ENCODE results near the gene EEF1AKMT4.
"Not testable (repeated sequence)": the region's sequence is repeated elsewhere in the genome, so short reads cannot be mapped to it uniquely, and the experiment has no call there.

The EEF1AKMT4 gene

GRCh38 chr3:184259396-184259877, 10.0 kb downstream of the EEF1AKMT4 start:
- peak overlapping the region; percentile 26 for H3K4me3 ChIP-seq (ENCODE audit: low read length)
- H3K27me3 ChIP-seq (ENCODE audit: insufficient read depth, low read length) = peaks cover 9% of the 10 kb centered on the region

GRCh38 chr3:184259878-184260723, 10.6 kb downstream of the EEF1AKMT4 start:
- peak overlapping the region; percentile 47 for H3K4me3 ChIP-seq (ENCODE audit: low read length)
- H3K36me3 ChIP-seq (ENCODE audit: insufficient read depth, low read length) = no peaks in the 10 kb centered on the region
- H3K4me1 ChIP-seq (ENCODE audit: insufficient read depth, low read length) = peaks cover 10% of the 10 kb centered on the region
- peak overlapping the region; percentile 87 for H2AFZ ChIP-seq (ENCODE audit: low read depth, low read length)
- H3K9me3 ChIP-seq (ENCODE audit: low read length) = no peaks in the 10 kb centered on the region
- H3K27me3 ChIP-seq (ENCODE audit: insufficient read depth, low read length) = peaks cover 9% of the 10 kb centered on the region

More at GRCh38 chr3:184259396-184259877, 10.0 kb downstream of the EEF1AKMT4 start:
- Histone ChIP-seq H3K36me3 (ENCODE audit: insufficient read depth, low read length) (no peaks in the 10 kb centered on the region), H3K4me1 (ENCODE audit: insufficient read depth, low read length) (peaks cover 10% of the 10 kb centered on the region), H2AFZ (ENCODE audit: low read depth, low read length) (no peak overlapping the region), H3K9me3 (ENCODE audit: low read length) (no peaks in the 10 kb centered on the region)

GRCh38 chr3:184260724-184261269, 11.3 kb downstream of the EEF1AKMT4 start:
- Histone ChIP-seq H3K4me1 (ENCODE audit: insufficient read depth, low read length) (peaks cover 10% of the 10 kb centered on the region), H2AFZ (ENCODE audit: low read depth, low read length) (peak overlapping the region; percentile 87), H3K36me3 (ENCODE audit: insufficient read depth, low read length) (no peaks in the 10 kb centered on the region), H3K9me3 (ENCODE audit: low read length) (no peaks in the 10 kb centered on the region), H3K4me3 (ENCODE audit: low read length) (peak overlapping the region; percentile 47), H3K27me3 (ENCODE audit: insufficient read depth, low read length) (peaks cover 9% of the 10 kb centered on the region)

GRCh38 chr3:184261270-184261853, 11.9 kb downstream of the EEF1AKMT4 start, which contains the start of gene CAMK2N2:
CAMK2N2 (minus strand) TSS chr3:184261553; CDS start chr3:184261285, 268 bp downstream.
- H3K27me3 ChIP-seq (ENCODE audit: insufficient read depth, low read length) = peaks cover 9% of the 10 kb centered on the region
- H3K4me3 ChIP-seq (ENCODE audit: low read length) = peak within 1 kb of the TSS; percentile 50
- H2AFZ ChIP-seq (ENCODE audit: low read depth, low read length) = peak within 1 kb of the TSS; percentile 87
- no peaks in the 10 kb centered on the region for H3K9me3 ChIP-seq (ENCODE audit: low read length)
- no peaks in the 10 kb centered on the region for H3K36me3 ChIP-seq (ENCODE audit: insufficient read depth, low read length)
- peaks cover 10% of the 10 kb centered on the region for H3K4me1 ChIP-seq (ENCODE audit: insufficient read depth, low read length)

- peak overlapping the region; percentile 50 for H3K4me3 ChIP-seq (ENCODE audit: low read length)
- H3K27me3 ChIP-seq (ENCODE audit: insufficient read depth, low read length) = peaks cover 9% of the 10 kb centered on the region
- no peaks in the 10 kb centered on the region for H3K9me3 ChIP-seq (ENCODE audit: low read length)
- peaks cover 10% of the 10 kb centered on the region for H3K4me1 ChIP-seq (ENCODE audit: insufficient read depth, low read length)
- H3K36me3 ChIP-seq (ENCODE audit: insufficient read depth, low read length) = no peaks in the 10 kb centered on the region
- peak overlapping the region; percentile 31 for H2AFZ ChIP-seq (ENCODE audit: low read depth, low read length)
Measured at GRCh38 chr3:184261854-184262763, 12.6 kb downstream of the EEF1AKMT4 start.

GRCh38 chr3:184262764-184263179, 13.3 kb downstream of the EEF1AKMT4 start:
- Histone ChIP-seq H3K9me3 (ENCODE audit: low read length) (no peaks in the 10 kb centered on the region), H3K36me3 (ENCODE audit: insufficient read depth, low read length) (no peaks in the 10 kb centered on the region), H2AFZ (ENCODE audit: low read depth, low read length) (peak overlapping the region; percentile 31), H3K4me1 (ENCODE audit: insufficient read depth, low read length) (peaks cover 10% of the 10 kb centered on the region), H3K27me3 (ENCODE audit: insufficient read depth, low read length) (peaks cover 9% of the 10 kb centered on the region), H3K4me3 (ENCODE audit: low read length) (peak overlapping the region; percentile 50)

- not testable (repeated sequence) for H2AFZ ChIP-seq (ENCODE audit: low read depth, low read length); H3K36me3 ChIP-seq (ENCODE audit: insufficient read depth, low read length); H3K9me3 ChIP-seq (ENCODE audit: low read length); H3K4me1 ChIP-seq (ENCODE audit: insufficient read depth, low read length); H3K4me3 ChIP-seq (ENCODE audit: low read length)
- peaks cover 11% of the 10 kb centered on the region for H3K27me3 ChIP-seq (ENCODE audit: insufficient read depth, low read length)
Measured at GRCh38 chr3:184267249-184267648, 17.8 kb downstream of the EEF1AKMT4 start.

- Histone ChIP-seq H3K4me3 (ENCODE audit: low read length) (no peak overlapping the region), H3K36me3 (ENCODE audit: insufficient read depth, low read length) (no peaks in the 10 kb centered on the region), H3K27me3 (ENCODE audit: insufficient read depth, low read length) (peaks cover 36% of the 10 kb centered on the region)
Measured at GRCh38 chr3:184272269-184272668, 22.8 kb downstream of the EEF1AKMT4 start.

GRCh38 chr3:184275381-184275701, 25.9 kb downstream of the EEF1AKMT4 start:
- no peak overlapping the region for H3K4me3 ChIP-seq (ENCODE audit: low read length)
- peaks cover 3% of the 10 kb centered on the region for H3K9me3 ChIP-seq (ENCODE audit: low read length)
- H3K36me3 ChIP-seq (ENCODE audit: insufficient read depth, low read length) = no peaks in the 10 kb centered on the region
- no peak overlapping the region for H2AFZ ChIP-seq (ENCODE audit: low read depth, low read length)
- H3K4me1 ChIP-seq (ENCODE audit: insufficient read depth, low read length) = no peaks in the 10 kb centered on the region
- H3K27me3 ChIP-seq (ENCODE audit: insufficient read depth, low read length) = peaks cover 58% of the 10 kb centered on the region

More at GRCh38 chr3:184272269-184272668, 22.8 kb downstream of the EEF1AKMT4 start:
- H2AFZ ChIP-seq (ENCODE audit: low read depth, low read length) = no peak overlapping the region
- H3K9me3 ChIP-seq (ENCODE audit: low read length) = peaks cover 3% of the 10 kb centered on the region
- no peaks in the 10 kb centered on the region for H3K4me1 ChIP-seq (ENCODE audit: insufficient read depth, low read length)

- no peak within 1 kb of the TSS for H3K4me3 ChIP-seq (ENCODE audit: low read length)
- peaks cover 3% of the 10 kb centered on the region for H3K9me3 ChIP-seq (ENCODE audit: low read length)
- H3K4me1 ChIP-seq (ENCODE audit: insufficient read depth, low read length) = no peaks in the 10 kb centered on the region
- H3K27me3 ChIP-seq (ENCODE audit: insufficient read depth, low read length) = peaks cover 63% of the 10 kb centered on the region
- H3K36me3 ChIP-seq (ENCODE audit: insufficient read depth, low read length) = no peaks in the 10 kb centered on the region
- H2AFZ ChIP-seq (ENCODE audit: low read depth, low read length) = no peak within 1 kb of the TSS
Measured at GRCh38 chr3:184275961-184276910, 26.8 kb downstream of the EEF1AKMT4 start, which contains the start of gene ECE2. ECE2 (plus strand) TSS chr3:184276022; CDS start chr3:184276154, 132 bp downstream.

GRCh38 chr3:184277366-184277765, 27.9 kb downstream of the EEF1AKMT4 start:
- Histone ChIP-seq H3K36me3 (ENCODE audit: insufficient read depth, low read length) (no peaks in the 10 kb centered on the region), H3K9me3 (ENCODE audit: low read length) (peaks cover 3% of the 10 kb centered on the region), H3K4me1 (ENCODE audit: insufficient read depth, low read length) (no peaks in the 10 kb centered on the region), H2AFZ (ENCODE audit: low read depth, low read length) (no peak overlapping the region), H3K4me3 (ENCODE audit: low read length) (no peak overlapping the region), H3K27me3 (ENCODE audit: insufficient read depth, low read length) (peaks cover 65% of the 10 kb centered on the region)
